ENCODE measurements around the gene COL20A1. TPM values are rescaled to one million over a fixed set of nuclear protein-coding genes. Genes with fewer than 3 reads are reported as not detected.

Gene COL20A1
- total and polyA plus RNA-seq, 5 donors, result not detected

GRCh38 chr20:63381781-63382431 is 88.9 kb downstream of the COL20A1 start:
- DNase-seq (peak in 2 of 3 donors; percentile 57 to 64), ATAC-seq (peak; percentile 33 to 38)
- Histone ChIP-seq H3K9me3 (ENCODE audit: control insufficient read depth, low read length) (no peaks in the 10 kb centered on the region), H3K4me3 (ENCODE audit: low read length) (no peak overlapping the region), H3K4me1 (ENCODE audit: control insufficient read depth, insufficient read depth, low read length) (no peaks in the 10 kb centered on the region), H3K27me3 (ENCODE audit: control insufficient read depth, insufficient read depth) (no peaks in the 10 kb centered on the region), H3K27ac (ENCODE audit: low read length) (no peak overlapping the region)
- intact Hi-C loops (cut with DNase I), result loop anchor here (1.0 to 2.0 kb wide), 2 partner anchors 73 kb away; no protein-coding TSS in a partner anchor
- 20% methylated on average over 22 of the region's 22 CpGs for WGBS

GRCh38 chr20:63382551-63383300 is 89.7 kb downstream of the COL20A1 start:
- H3K4me3 ChIP-seq (ENCODE audit: low read length), result no peak overlapping the region
- whole genome bisulfite sequencing, result 65% methylated on average over 17 of the region's 17 CpGs
- no peak overlapping the region for H3K27ac ChIP-seq (ENCODE audit: low read length)
- no peaks in the 10 kb centered on the region for H3K4me1 ChIP-seq (ENCODE audit: control insufficient read depth, insufficient read depth, low read length)
- peak in 2 of 3 donors; percentile 18 to 42 for DNase-seq
- no peak for ATAC-seq
- no peaks in the 10 kb centered on the region for H3K9me3 ChIP-seq (ENCODE audit: control insufficient read depth, low read length)
- H3K27me3 ChIP-seq (ENCODE audit: control insufficient read depth, insufficient read depth), result no peaks in the 10 kb centered on the region
- intact Hi-C loops (cut with DNase I), result loop anchor here in 2 of 4 donors (1.0 to 2.0 kb wide), 2 partner anchors 73 to 74 kb away; no protein-coding TSS in a partner anchor

- ATAC-seq (no peak), DNase-seq (peak in 2 of 3 donors; percentile 2 to 32)
- Histone ChIP-seq H3K9me3 (ENCODE audit: control insufficient read depth, low read length) (no peaks in the 10 kb centered on the region), H3K4me1 (ENCODE audit: control insufficient read depth, insufficient read depth, low read length) (no peaks in the 10 kb centered on the region), H3K4me3 (ENCODE audit: low read length) (no peak overlapping the region), H3K27ac (ENCODE audit: low read length) (no peak overlapping the region), H3K27me3 (ENCODE audit: control insufficient read depth, insufficient read depth) (no peaks in the 10 kb centered on the region)
- intact Hi-C loops (cut with DNase I), result loop anchor here in 1 of 4 donors (2.0 kb wide), 1 partner anchor 75 kb away; no protein-coding TSS in a partner anchor
- 54% methylated on average over 11 of the region's 11 CpGs for WGBS
These were observed 90.6 kb downstream of the COL20A1 start for GRCh38 chr20:63383556-63383955.

- peak in 1 of 3 donors; percentile 7 for DNase-seq
- Histone ChIP-seq H3K27me3 (ENCODE audit: control insufficient read depth, insufficient read depth) (no peaks in the 10 kb centered on the region), H3K4me1 (ENCODE audit: control insufficient read depth, insufficient read depth, low read length) (no peaks in the 10 kb centered on the region), H3K9me3 (ENCODE audit: control insufficient read depth, low read length) (no peaks in the 10 kb centered on the region), H3K27ac (ENCODE audit: low read length) (no peak overlapping the region), H3K4me3 (ENCODE audit: low read length) (no peak overlapping the region)
- ATAC-seq, result no peak
- intact Hi-C loops (cut with DNase I), result no loop called here
- WGBS, result 79% methylated on average over 18 of the region's 18 CpGs
These were observed 91.3 kb downstream of the COL20A1 start for GRCh38 chr20:63384336-63384735.

Small RNA genes lying within 50 kb of the gene (microRNA-seq; reads per million reads assigned to microRNA genes)
- 0 reads per million in 2 donors for gene MIR4326

Other genes starting within 250 kb of the COL20A1 start
- 10 to 100 TPM; 23.0 to 27.6 (median 25.2) TPM for gene YTHDF1, start 77.1 kb upstream of the COL20A1 start, total RNA-seq
- 15.3 TPM for gene YTHDF1, start 77.1 kb upstream of the COL20A1 start, polyA plus RNA-seq
- not detected for gene BIRC7, start 57.3 kb upstream of the COL20A1 start, total RNA-seq
- gene BIRC7, start 57.3 kb upstream of the COL20A1 start, polyA plus RNA-seq, result not detected
- not detected for gene NKAIN4, start 38.7 kb upstream of the COL20A1 start, total RNA-seq
- gene NKAIN4, start 38.7 kb upstream of the COL20A1 start, polyA plus RNA-seq, result not detected
- 10 to 100 TPM; 39.5 to 50.7 (median 41.7) TPM for gene ARFGAP1, start 20.4 kb upstream of the COL20A1 start, total RNA-seq
- 36.9 TPM for gene ARFGAP1, start 20.4 kb upstream of the COL20A1 start, polyA plus RNA-seq
- under 1 TPM in 3 of 4 donors, not detected in 1; 0.17 to 0.54 (median 0.38) TPM for gene CHRNA4, start 68.2 kb downstream of the COL20A1 start, total RNA-seq
- 0.02 TPM for gene CHRNA4, start 68.2 kb downstream of the COL20A1 start, polyA plus RNA-seq
- 1 to 10 TPM in 2 of 4 donors, not detected in 2; 1.1 to 2.3 TPM for gene KCNQ2, start 179.5 kb downstream of the COL20A1 start, total RNA-seq
- gene KCNQ2, start 179.5 kb downstream of the COL20A1 start, polyA plus RNA-seq, result under 0.01 TPM
- gene EEF1A2, start 205.9 kb downstream of the COL20A1 start, total RNA-seq, result 1,000 to 10,000 TPM in 1 of 4 donors, 100 to 1,000 TPM in 3; 701 to 1,033 (median 894) TPM
- gene EEF1A2, start 205.9 kb downstream of the COL20A1 start, polyA plus RNA-seq, result 952 TPM
- 100 to 1,000 TPM; 143 to 244 (median 223) TPM for gene PPDPF, start 227.6 kb downstream of the COL20A1 start, total RNA-seq
- 276 TPM for gene PPDPF, start 227.6 kb downstream of the COL20A1 start, polyA plus RNA-seq
- under 1 TPM in 2 of 4 donors, not detected in 2; 0.09 to 0.15 TPM for gene PTK6, start 244.2 kb downstream of the COL20A1 start, total RNA-seq
- 0.14 TPM for gene PTK6, start 244.2 kb downstream of the COL20A1 start, polyA plus RNA-seq